OCI-LY7 (cell line): ENCODE results near the gene GLCCI1. TPM values are rescaled to one million over a fixed set of nuclear protein-coding genes. Genes with fewer than 3 reads are reported as not detected.
"Not testable (repeated sequence)": the region's sequence is repeated elsewhere in the genome, so short reads cannot be mapped to it uniquely, and the experiment has no call there.

ENCODE experiments used
- BruUV-seq: library from RNA; stranded (reverse); fragments of 400-500 nt; replicated peaks from 2 replicates; lab custom pipeline; 2021; lab: Mats Ljungman, UMichigan
- CTCF ChIA-PET: fragments of 300-600 bp; sonication (Branson Sonifier 250); formaldehyde crosslinking; loops from one replicate; lab custom pipeline; 2022; ENCODE audit warnings: antibody characterized with exemption; ENCODE audit not compliant: unreplicated experiment; lab: Charles Lee
- POLR2A ChIA-PET: fragments of 300-600 bp; sonication (Branson Sonifier 250); formaldehyde crosslinking; loops from one replicate; lab custom pipeline; 2022; ENCODE audit warnings: antibody characterized with exemption; lab: Charles Lee
- DNase-seq: peaks from one replicate; pipeline ENCODE4 v3.0.0-alpha.2; 2015; ENCODE audit warnings: low spot score
- H2AFZ ChIP-seq: fragments of 200-600 bp; sonication (generic), shearing (Covaris generic); 2 replicates; pipeline ENCODE4 v1.6.1; 2014; ENCODE audit warnings: mild to moderate bottlenecking, antibody characterized with exemption, low read length, moderate library complexity
- H3K27ac ChIP-seq: fragments of 200-600 bp; sonication (generic); 2 replicates; pipeline ENCODE4 v1.5.1; 2014; ENCODE audit warnings: mixed run types, low read depth, mild to moderate bottlenecking, moderate library complexity, low read length, inconsistent platforms; ENCODE audit not compliant: poor library complexity, severe bottlenecking
- H3K36me3 ChIP-seq: fragments of 200-600 bp; sonication (generic); 2 replicates; pipeline ENCODE4 v1.6.1; 2014; ENCODE audit warnings: mild to moderate bottlenecking, antibody characterized with exemption, low read length, moderate library complexity, mixed read lengths; ENCODE audit not compliant: insufficient read depth
- H3K4me1 ChIP-seq: fragments of 200-600 bp; sonication (generic); 2 replicates; pipeline ENCODE4 v1.5.1; 2014; ENCODE audit warnings: mild to moderate bottlenecking, low read length; ENCODE audit not compliant: insufficient read depth, poor library complexity, severe bottlenecking
- H3K4me2 ChIP-seq: fragments of 200-600 bp; sonication (generic); 2 replicates; pipeline ENCODE4 v1.6.1; 2014; ENCODE audit warnings: mild to moderate bottlenecking, low read length
- H3K4me3 ChIP-seq: fragments of 200-600 bp; sonication (generic); 2 replicates; pipeline ENCODE4 v1.5.1; 2014; ENCODE audit warnings: mild to moderate bottlenecking, low read depth, low read length; ENCODE audit not compliant: poor library complexity, severe bottlenecking
- H3K79me2 ChIP-seq: fragments of 200-600 bp; sonication (generic); 2 replicates; pipeline ENCODE4 v1.6.1; 2016; ENCODE audit warnings: low read depth, mild to moderate bottlenecking, low read length, moderate library complexity, mixed read lengths; ENCODE audit not compliant: insufficient read depth
- H3K9me2 ChIP-seq: fragments of 200-600 bp; sonication (generic); 2 replicates; pipeline ENCODE4 v1.6.1; 2016; ENCODE audit warnings: mild to moderate bottlenecking, low read length, mixed read lengths; ENCODE audit not compliant: insufficient read depth
- H3K9me3 ChIP-seq: fragments of 200-600 bp; sonication (generic); 2 replicates; pipeline ENCODE4 v1.6.1; 2014; ENCODE audit warnings: mild to moderate bottlenecking, mixed run types, low read length, mixed read lengths
- H4K20me1 ChIP-seq: fragments of 200-600 bp; sonication (generic); 2 replicates; pipeline ENCODE4 v1.6.1; 2014; ENCODE audit warnings: mild to moderate bottlenecking, antibody characterized with exemption, low read length, moderate library complexity, mixed read lengths; ENCODE audit not compliant: insufficient read depth
- CTCF ChIP-seq: fragments of 200-600 bp; sonication (generic); conservative IDR thresholded peaks from 2 replicates; pipeline ENCODE4 v1.5.1; 2014; ENCODE audit warnings: mild to moderate bottlenecking, antibody characterized with exemption, low read length, moderate library complexity, mixed read lengths
- EZH2phosphoT487 ChIP-seq: fragments of 200-600 bp; sonication (generic); IDR thresholded peaks from 2 replicates; pipeline ENCODE4 v1.6.1; 2018; ENCODE audit warnings: low read depth, borderline replicate concordance, mild to moderate bottlenecking, mixed run types, antibody characterized with exemption, low read length, moderate library complexity, mixed read lengths
- intact Hi-C: fragments of 100-400 bp; cut with micrococcal nuclease; formaldehyde crosslinking; loops from one replicate; pipeline ENCODE4 v1.10.0; 2022; ENCODE audit not compliant: unreplicated experiment
- total RNA-seq, 2 experiments: library from RNA; depleted of rRNA in 1 of 2; stranded (reverse); fragments of >200 nt in 1 of 2; shearing (Covaris generic) in 1 of 2; gene quantifications; 2 replicates each; pipeline ENCODE4 v1.2.3, GENCODE V29; 2014 to 2022

GLCCI1 gene
- total RNA-seq, 2 experiments from 2014 or later, result 21.3 to 85.6 TPM

- no TSS peak for BruUV-seq
- no peak for DNase-seq
- intact Hi-C loops, result loop anchor here (5.0 kb wide), 1 partner anchor 123 kb away; no protein-coding TSS in a partner anchor
- Histone ChIP-seq H3K9me2 (no peaks in the 10 kb centered on the region), H3K4me3 (no peak overlapping the region), H3K4me2 (no peak overlapping the region), H3K9me3 (no peaks in the 10 kb centered on the region), H2AFZ (no peak overlapping the region), H3K4me1 (no peaks in the 10 kb centered on the region), H3K27ac (no peak overlapping the region), H4K20me1 (no peaks in the 10 kb centered on the region), H3K36me3 (no peaks in the 10 kb centered on the region), H3K79me2 (no peaks in the 10 kb centered on the region)
- CTCF ChIA-PET, result no interaction called here
- TF ChIP-seq CTCF, result no peak
- no peak for TF ChIP-seq EZH2phosphoT487
- POLR2A ChIA-PET, result no interaction called here
Measured at GRCh38 chr7:8094164-8095140, 125.9 kb downstream of the GLCCI1 start.

- H4K20me1 ChIP-seq, H2AFZ ChIP-seq, H3K9me3 ChIP-seq, intact Hi-C loops, H3K4me3 ChIP-seq, BruUV-seq, H3K36me3 ChIP-seq, POLR2A ChIA-PET, CTCF ChIA-PET, H3K27ac ChIP-seq, DNase-seq, H3K79me2 ChIP-seq, H3K9me2 ChIP-seq, H3K4me1 ChIP-seq, H3K4me2 ChIP-seq: not testable (repeated sequence)
Measured at GRCh38 chr7:8101292-8101691, 132.7 kb downstream of the GLCCI1 start.

GRCh38 chr7:8103282-8103681, 134.7 kb downstream of the GLCCI1 start:
- ChIA-PET POLR2A (interaction anchor here (0.8 to 1.0 kb wide), 3 partner anchors 13 to 415 kb away, joined by 3 read pairs; no protein-coding TSS in a partner anchor), CTCF (no interaction called here)
- no peak overlapping the region for H3K27ac ChIP-seq
- H3K4me3 ChIP-seq, result no peak overlapping the region
- no peaks in the 10 kb centered on the region for H3K36me3 ChIP-seq
- H3K4me1 ChIP-seq, result no peaks in the 10 kb centered on the region
- no peak overlapping the region for H3K4me2 ChIP-seq
- intact Hi-C loops, result no loop called here
- H3K79me2 ChIP-seq, result no peaks in the 10 kb centered on the region
- TF ChIP-seq CTCF, result no peak
- TF ChIP-seq EZH2phosphoT487, result no peak
- H4K20me1 ChIP-seq, result no peaks in the 10 kb centered on the region
- no peaks in the 10 kb centered on the region for H3K9me3 ChIP-seq
- no peak for DNase-seq
- H2AFZ ChIP-seq, result no peak overlapping the region
- BruUV-seq, result no TSS peak
- no peaks in the 10 kb centered on the region for H3K9me2 ChIP-seq
